LNCAP (cell line): ENCODE results near the gene TRPM8.

Source experiments
- CTCF ChIP-seq: fragments of 450-650 bp; IDR thresholded peaks from 2 replicates; pipeline ENCODE4 v1.5.1; 2017; ENCODE audit warnings: mild to moderate bottlenecking

The TRPM8 gene

GRCh38 chr2:233992513-233993217 lies 75.5 kb downstream of the TRPM8 start:
- TF ChIP-seq CTCF, result no peak

- TF ChIP-seq CTCF, result no peak
Measured at GRCh38 chr2:233993461-233993860, 76.3 kb downstream of the TRPM8 start.

- no peak for TF ChIP-seq CTCF
Measured at GRCh38 chr2:233994151-233994550, 77.0 kb downstream of the TRPM8 start.

GRCh38 chr2:233996000-233996399 lies 78.8 kb downstream of the TRPM8 start:
- no peak for TF ChIP-seq CTCF

- no peak for TF ChIP-seq CTCF
Measured at GRCh38 chr2:233996461-233996860, 79.3 kb downstream of the TRPM8 start.

- no peak for TF ChIP-seq CTCF
Measured at GRCh38 chr2:233997707-233998106, 80.5 kb downstream of the TRPM8 start.

- no peak for TF ChIP-seq CTCF
Measured at GRCh38 chr2:233999182-233999581, 82.0 kb downstream of the TRPM8 start.
